ELR (cell line): ENCODE results near the gene CPA1.

Source experiments
- DNase-seq: peaks from one replicate; pipeline ENCODE4 v3.0.0-alpha.2; 2015; ENCODE audit warnings: low read depth

The CPA1 gene

DNA sequence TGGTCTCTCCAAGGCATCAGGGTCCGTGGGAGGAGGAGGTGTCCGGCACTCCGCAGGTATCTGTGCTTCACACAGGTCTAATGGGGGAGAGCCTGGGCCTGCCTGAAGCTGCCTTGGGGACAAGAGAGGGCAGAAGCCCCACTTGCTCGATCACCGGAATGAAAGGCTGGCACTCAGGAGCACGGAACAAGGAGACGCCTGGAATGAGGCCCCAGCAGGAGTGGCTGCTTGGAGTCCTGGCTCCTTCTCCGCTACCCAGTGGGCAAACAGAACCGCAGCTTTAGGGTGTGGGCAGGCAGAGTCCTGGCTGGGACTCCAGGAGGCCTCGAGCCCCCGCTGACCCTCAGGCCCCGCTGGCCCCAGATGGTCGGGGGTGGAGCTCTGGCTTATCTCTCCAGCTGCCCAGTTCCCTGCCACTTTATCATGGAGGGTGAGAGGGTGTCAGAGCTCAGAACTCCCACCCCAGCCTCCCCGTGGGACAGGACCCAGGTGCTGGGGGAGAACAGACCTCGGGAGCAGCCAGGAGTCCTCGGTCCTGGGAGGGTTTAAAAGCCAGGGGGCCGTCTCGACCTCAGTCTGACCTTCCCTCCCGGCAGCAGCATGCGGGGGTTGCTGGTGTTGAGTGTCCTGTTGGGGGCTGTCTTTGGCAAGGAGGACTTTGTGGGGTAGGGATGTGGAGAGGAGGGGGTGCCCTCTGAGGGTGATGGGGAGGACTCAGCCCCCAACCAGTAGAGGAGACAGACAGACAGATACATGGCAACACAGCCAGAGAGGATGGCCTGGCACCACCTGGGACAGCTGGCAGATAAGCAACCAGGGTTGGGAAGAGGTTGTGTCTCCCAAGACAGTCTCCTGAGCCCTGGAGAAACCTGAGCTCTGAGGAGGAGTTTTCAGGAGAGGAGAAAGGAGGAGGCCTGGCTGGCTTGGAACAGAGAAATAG is at the start of gene CPA1:
Gene CPA1, plus strand, starts transcription at position 574 of the 940 bp plus-strand sequence. Its CDS starts 27 bp downstream, at position 601.
- DNase-seq = no peak

- DNase-seq = no peak
Measured at GRCh38 chr7:130332259-130333053, 47.8 kb upstream of the CPA1 start.

DNA sequence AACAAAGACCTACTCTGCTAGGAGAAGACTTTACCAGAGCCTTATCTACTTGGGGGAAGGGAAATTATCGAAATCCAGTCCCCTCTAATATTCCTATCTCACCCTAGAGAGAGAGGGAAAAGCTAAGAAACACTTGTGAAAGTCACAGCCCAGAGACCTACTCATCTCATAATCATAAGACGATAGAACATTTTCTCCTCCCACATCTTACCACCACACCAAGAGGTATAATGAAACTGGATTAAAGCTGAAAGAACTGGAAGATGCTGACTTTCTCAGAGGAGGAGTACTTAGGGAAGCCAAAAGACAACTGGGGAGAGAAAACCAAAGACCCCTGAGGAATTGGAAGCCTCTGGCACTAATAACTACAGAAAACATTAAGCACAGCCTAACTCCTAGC is 46.5 kb upstream of the CPA1 start:
- no peak for DNase-seq

DNA sequence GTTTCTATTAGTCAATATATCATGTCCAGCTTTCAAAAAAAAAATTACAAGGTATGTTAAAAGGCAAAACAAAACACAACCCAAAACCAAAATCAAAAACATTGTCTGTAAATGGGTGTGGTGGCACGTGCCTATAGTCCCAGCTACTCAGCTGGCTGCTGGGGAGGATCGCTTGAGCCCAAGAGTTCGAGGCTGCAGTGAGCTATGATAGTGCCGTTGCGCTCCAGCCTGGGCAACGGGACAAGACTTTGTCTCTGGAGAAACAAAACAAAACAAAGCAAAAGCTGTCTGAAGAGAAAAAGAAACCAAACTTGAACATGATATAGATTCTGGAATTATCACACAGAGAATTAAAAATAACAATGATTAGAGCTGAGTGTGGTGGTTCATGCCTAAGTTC is 46.0 kb upstream of the CPA1 start:
- no peak for DNase-seq

DNA sequence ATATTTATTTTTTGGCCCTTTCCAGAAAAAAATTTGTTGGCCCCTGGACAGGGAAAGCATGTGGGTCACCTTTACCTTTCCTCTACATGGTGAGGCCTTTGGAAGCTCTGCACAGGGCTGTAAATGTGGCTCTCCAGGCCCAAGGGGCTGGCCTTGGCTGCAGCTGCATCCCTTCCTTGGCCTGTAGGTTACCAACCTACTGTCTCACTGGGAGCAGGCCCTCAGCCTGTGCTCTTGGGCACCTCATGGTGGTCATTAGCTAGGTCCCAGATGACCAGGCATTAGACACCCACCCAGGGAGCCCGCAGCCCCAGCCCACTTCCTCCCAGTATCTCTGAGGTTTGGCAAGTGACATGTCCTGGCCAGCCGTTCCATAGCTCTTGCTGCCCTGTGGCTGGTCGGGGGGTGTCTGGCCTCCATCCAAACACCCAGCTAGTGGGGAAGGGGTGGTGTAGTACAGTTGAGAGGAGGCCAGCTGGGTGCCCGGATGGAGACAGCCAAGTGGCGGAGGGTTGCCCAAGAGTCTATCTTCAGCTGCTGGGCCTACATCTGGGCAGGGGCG is 42.8 kb upstream of the CPA1 start:
- no peak for DNase-seq

- no peak for DNase-seq
Measured at GRCh38 chr7:130338233-130338632, 42.1 kb upstream of the CPA1 start.

DNA sequence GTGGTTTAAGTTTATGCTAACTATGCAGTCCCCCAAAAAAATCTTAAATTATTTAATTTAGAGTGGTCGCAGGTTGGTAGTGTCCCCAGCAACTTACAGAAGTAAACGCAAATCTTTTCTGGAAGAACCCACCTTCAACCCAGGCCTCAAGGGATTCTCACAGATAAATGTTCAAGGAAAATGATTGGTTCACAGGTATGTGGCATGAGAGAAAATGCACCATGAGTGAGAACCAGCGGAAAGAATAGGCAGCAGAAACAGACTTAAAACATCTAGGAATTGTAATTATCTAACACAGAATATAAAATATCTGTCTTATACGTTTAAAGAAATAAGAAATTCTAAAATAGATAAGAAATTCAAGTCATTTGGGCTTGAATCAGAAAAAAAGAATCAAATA is 38.4 kb upstream of the CPA1 start:
- DNase-seq = no peak

GRCh38 chr7:130342701-130343380 is 37.5 kb upstream of the CPA1 start:
- DNase-seq = no peak

- DNase-seq = no peak
Measured at GRCh38 chr7:130344271-130344866, 35.9 kb upstream of the CPA1 start, which contains the start of gene CPA5. Gene CPA5, plus strand, starts transcription at chr7:130344816. Its CDS starts 1,670 bp downstream, at chr7:130346486.

DNA sequence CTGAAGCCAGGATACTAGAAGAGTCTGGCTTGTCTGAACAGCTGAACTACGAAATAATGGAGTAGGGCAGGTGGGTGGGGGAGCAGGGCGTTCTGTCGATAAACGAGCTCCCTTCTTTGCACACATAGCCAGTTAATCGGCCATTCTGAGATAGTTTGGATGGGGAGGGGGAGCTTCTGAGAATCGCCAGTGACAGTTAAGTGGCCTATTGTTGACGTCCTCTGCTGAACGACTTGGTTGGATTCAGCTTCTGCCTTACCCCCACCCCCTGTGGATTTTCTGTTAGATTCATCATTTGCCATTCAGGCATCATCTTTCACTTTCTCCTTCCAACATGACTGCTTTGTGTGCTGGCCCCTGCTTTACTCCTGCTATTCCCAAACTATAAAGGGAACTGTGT is 35.2 kb upstream of the CPA1 start:
- no peak for DNase-seq

DNA sequence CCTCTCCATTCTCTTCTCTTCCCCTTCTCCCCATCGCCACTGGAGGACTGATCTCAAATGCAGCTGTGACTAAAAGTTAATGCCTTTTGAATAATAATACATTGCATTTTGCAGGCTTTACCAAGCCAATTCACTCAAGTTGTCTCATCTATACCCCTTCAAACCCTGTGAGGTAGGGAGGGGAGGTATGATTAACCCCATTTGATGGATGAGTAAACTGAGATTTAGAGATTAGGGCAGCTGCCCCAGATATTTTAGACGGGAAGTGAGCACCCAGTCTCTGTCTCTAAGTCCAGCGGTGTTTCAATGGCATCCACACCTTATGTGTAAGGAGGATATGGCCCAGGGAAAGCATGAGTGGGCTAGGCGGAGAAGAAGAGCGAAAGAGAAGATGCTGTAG is 34.6 kb upstream of the CPA1 start:
- DNase-seq = no peak

GRCh38 chr7:130346177-130346905 is 34.0 kb upstream of the CPA1 start:
- no peak for DNase-seq

GRCh38 chr7:130346941-130347340 is 33.4 kb upstream of the CPA1 start:
- DNase-seq = no peak

- DNase-seq = no peak
Measured at GRCh38 chr7:130349911-130350782, 30.1 kb upstream of the CPA1 start.

DNA sequence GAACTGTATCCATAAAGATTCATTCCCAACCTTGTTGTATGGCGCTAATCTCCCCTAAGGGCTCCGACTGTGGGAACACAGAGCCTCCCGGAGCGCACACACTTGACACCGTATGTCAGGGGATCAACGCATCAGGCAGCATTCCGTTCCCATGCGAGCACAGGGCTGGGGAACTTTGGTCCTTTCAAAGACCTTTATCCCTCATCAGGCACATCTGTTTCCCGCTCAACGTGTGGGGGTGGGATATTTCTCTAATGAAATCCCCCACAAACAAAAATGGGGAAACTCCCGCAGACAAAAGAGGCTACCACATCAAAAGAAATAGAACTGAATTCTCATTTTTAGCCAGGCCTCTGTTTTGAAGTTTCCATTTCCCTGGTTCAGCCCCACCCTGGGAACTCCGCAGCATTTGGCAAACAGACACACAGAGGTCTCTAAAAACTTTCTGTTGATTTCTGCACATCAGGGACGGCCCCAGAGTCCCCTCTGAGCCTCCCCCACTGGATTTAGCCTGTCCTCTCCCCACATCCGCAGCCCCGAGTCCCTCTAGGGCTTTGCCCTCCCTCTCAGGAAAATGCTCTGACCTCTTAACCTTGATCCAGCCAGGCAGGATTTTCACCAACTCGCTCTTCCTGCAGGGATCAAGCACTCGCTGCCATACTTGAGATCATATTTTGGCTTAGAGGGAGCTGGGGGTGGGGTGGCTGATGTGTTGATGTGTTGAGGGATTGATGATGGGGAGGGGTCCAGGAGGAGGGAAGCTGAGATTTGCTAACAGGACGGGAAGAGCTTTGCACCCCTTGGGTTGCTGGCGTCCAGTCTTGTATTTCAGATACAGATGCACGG is 29.1 kb upstream of the CPA1 start:
- no peak for DNase-seq

DNA sequence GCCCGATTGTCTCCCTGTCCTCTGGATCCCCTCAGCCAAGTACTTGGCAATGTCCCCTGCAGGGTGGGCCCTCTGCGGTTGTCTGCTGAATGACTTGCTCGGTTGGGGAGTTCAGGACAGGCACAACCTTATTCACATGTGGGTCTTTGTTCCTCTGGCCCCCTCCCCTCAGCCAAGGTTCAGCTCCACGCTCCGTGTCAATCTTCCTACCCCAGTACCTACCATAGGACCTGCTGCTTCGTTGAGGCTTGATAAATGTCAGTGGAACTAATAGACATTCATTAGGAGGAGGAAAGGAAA is 28.6 kb upstream of the CPA1 start:
- no peak for DNase-seq

GRCh38 chr7:130352194-130353074 is 27.9 kb upstream of the CPA1 start:
- peak; percentile 72 for DNase-seq

GRCh38 chr7:130353196-130353595 is 27.1 kb upstream of the CPA1 start:
- no peak for DNase-seq
